Natural killer cell (primary cell): ENCODE results near the gene CTNS. TPM values are rescaled to one million over a fixed set of nuclear protein-coding genes. Genes with fewer than 3 reads are reported as not detected.
A peak's percentile ranks its signal among the peaks of the same experiment; 100 is the strongest.

Source experiments
- ATAC-seq, 3 donors: fragments of 150-1000 bp in 2 of 3; fragments of 200-7000 bp in 1 of 3; cut with Tn5 transposase; 1 replicate in 1 of 3; 2 replicates in 2 of 3; pipeline ENCODE4 v1.10.0; 2021; ENCODE audit warnings: mild to moderate bottlenecking in 2 of 3, moderate library complexity in 2 of 3
- DNase-seq, 2 donors: peaks; one replicate each; pipeline versions ENCODE4 v3.0.0 to v3.0.0-alpha.2; 2013 to 2021; ENCODE audit warnings: mixed read lengths in 1 of 2
- H3K27ac ChIP-seq: one replicate; pipeline ENCODE4 v1.5.1; 2013; ENCODE audit warnings: mild to moderate bottlenecking, low read length
- H3K27me3 ChIP-seq: one replicate; pipeline ENCODE4 v1.6.1; 2013; ENCODE audit warnings: low read length; ENCODE audit not compliant: control insufficient read depth, insufficient read depth
- H3K36me3 ChIP-seq: one replicate; pipeline ENCODE4 v1.6.1; 2013; ENCODE audit warnings: low read length; ENCODE audit not compliant: control insufficient read depth, insufficient read depth
- H3K4me1 ChIP-seq: one replicate; pipeline ENCODE4 v1.6.1; 2013; ENCODE audit warnings: low read length; ENCODE audit not compliant: control insufficient read depth, insufficient read depth
- H3K4me3 ChIP-seq: one replicate; pipeline ENCODE4 v1.5.1; 2013; ENCODE audit warnings: low read length
- H3K9me3 ChIP-seq: one replicate; pipeline ENCODE4 v1.6.1; 2013; ENCODE audit warnings: low read length; ENCODE audit not compliant: control insufficient read depth, insufficient read depth
- H3K27ac Mint-ChIP-seq, 2 donors: one replicate each; pipeline ENCODE4 v1.8.0; 2022; ENCODE audit warnings: mild to moderate bottlenecking in 2 of 2, mixed read lengths in 2 of 2, moderate library complexity in 1 of 2
- H3K27me3 Mint-ChIP-seq, 2 donors: one replicate each; pipeline ENCODE4 v1.8.0; 2022; ENCODE audit warnings: low read depth in 2 of 2, mixed read lengths in 2 of 2
- H3K36me3 Mint-ChIP-seq: one replicate; pipeline ENCODE4 v1.8.0; 2022; ENCODE audit warnings: mixed read lengths
- H3K4me1 Mint-ChIP-seq, 2 donors: one replicate each; pipeline ENCODE4 v1.8.0; 2022; ENCODE audit warnings: mixed read lengths in 2 of 2
- H3K4me3 Mint-ChIP-seq: one replicate; pipeline ENCODE4 v1.8.0; 2022; ENCODE audit warnings: mild to moderate bottlenecking, moderate library complexity, mixed read lengths
- H3K9me3 Mint-ChIP-seq, 2 donors: one replicate each; pipeline ENCODE4 v1.8.0; 2022; ENCODE audit warnings: mixed read lengths in 2 of 2
- whole genome bisulfite sequencing: methylation state at CpG from one replicate; pipeline ENCODE4 v1.1.7; 2013; ENCODE audit warnings: missing lambda C conversion rate; ENCODE audit not compliant: insufficient coverage; 5-methylcytosine and 5-hydroxymethylcytosine counted together
- intact Hi-C: fragments of 100-400 bp; cut with micrococcal nuclease; formaldehyde crosslinking; loops from one replicate; pipeline ENCODE4 v1.14.2; 2022
- total RNA-seq, 4 donors: library from RNA; stranded (reverse); fragments of 120-200 nt in 1 of 4; gene quantifications; one replicate each; pipeline versions ENCODE4 v1.2.3 to v1.2.4, GENCODE V29; 2013 to 2022
- TF ChIP-seq, protein P1 (sequence below): fragments of 200-600 bp; IDR thresholded peaks from one replicate; pipeline ENCODE4 v1.8.0; 2022; ENCODE audit warnings: antibody characterized with exemption

Gene CTNS
- total RNA-seq, 3 donors from 2014 or later (not counting 1 experiment from before 2014, with no cell fraction given): 7.6 to 24.2 (median 9.6) TPM

- Mint-ChIP-seq H3K9me3 (no peaks in the 10 kb centered on the region), H3K27me3 (no peaks in the 10 kb centered on the region), H3K4me1 (peaks cover 33 to 44% of the 10 kb centered on the region in 2 donors), H3K36me3 (no peaks in the 10 kb centered on the region), H3K27ac (no peak overlapping the region), H3K4me3 (no peak overlapping the region)
- WGBS: 54% methylated on average over 3 of the region's 3 CpGs
- no peak overlapping the region for H3K4me3 ChIP-seq
- H3K27ac ChIP-seq: no peak overlapping the region
- ATAC-seq (no peak), DNase-seq (no peak)
- no peaks in the 10 kb centered on the region for H3K36me3 ChIP-seq
- intact Hi-C loops: no loop called here
- TF ChIP-seq, protein P1, sequence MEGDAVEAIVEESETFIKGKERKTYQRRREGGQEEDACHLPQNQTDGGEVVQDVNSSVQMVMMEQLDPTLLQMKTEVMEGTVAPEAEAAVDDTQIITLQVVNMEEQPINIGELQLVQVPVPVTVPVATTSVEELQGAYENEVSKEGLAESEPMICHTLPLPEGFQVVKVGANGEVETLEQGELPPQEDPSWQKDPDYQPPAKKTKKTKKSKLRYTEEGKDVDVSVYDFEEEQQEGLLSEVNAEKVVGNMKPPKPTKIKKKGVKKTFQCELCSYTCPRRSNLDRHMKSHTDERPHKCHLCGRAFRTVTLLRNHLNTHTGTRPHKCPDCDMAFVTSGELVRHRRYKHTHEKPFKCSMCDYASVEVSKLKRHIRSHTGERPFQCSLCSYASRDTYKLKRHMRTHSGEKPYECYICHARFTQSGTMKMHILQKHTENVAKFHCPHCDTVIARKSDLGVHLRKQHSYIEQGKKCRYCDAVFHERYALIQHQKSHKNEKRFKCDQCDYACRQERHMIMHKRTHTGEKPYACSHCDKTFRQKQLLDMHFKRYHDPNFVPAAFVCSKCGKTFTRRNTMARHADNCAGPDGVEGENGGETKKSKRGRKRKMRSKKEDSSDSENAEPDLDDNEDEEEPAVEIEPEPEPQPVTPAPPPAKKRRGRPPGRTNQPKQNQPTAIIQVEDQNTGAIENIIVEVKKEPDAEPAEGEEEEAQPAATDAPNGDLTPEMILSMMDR: no peak
- peaks cover 41% of the 10 kb centered on the region for H3K4me1 ChIP-seq
- no peaks in the 10 kb centered on the region for H3K9me3 ChIP-seq
- H3K27me3 ChIP-seq: no peaks in the 10 kb centered on the region
Observed at GRCh38 chr17:3708366-3708765, 71.8 kb downstream of the CTNS start.

DNA sequence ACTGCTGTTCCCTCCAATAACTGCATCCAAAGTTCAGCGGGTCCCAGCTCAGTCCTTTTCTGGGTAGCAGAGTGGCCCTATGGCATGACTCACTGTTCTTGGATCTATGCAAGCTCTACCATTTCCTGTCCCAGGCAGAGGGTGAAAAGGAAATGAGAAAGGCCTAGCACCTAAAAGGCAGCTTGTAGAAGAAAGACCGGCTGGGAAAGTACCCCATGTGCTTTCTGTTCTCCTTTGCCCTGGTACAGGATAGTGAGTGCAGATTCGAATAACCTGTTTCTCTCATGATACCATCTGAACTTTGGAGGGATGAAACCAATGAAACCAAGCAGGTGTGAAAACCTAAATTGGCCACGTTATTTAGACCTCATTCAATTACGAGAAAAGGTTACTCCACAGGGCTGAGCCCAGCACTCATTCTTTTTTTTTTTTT is 74.4 kb downstream of the CTNS start:
- intact Hi-C loops: loop anchor here (1.0 to 2.0 kb wide), 3 partner anchors 16 to 84 kb away; no protein-coding TSS in a partner anchor
- Histone ChIP-seq H3K27me3 (no peaks in the 10 kb centered on the region), H3K36me3 (peaks cover 14% of the 10 kb centered on the region), H3K4me3 (no peak overlapping the region), H3K4me1 (peaks cover 33% of the 10 kb centered on the region), H3K27ac (peak overlapping the region; percentile 44), H3K9me3 (no peaks in the 10 kb centered on the region)
- peak; percentile 93 to 95 (median 93) for ATAC-seq
- Mint-ChIP-seq H3K4me1 (peaks cover 25 to 36% of the 10 kb centered on the region in 2 donors), H3K4me3 (peak overlapping the region; percentile 67), H3K27me3 (no peaks in the 10 kb centered on the region), H3K36me3 (peaks cover 10% of the 10 kb centered on the region), H3K27ac (peak overlapping the region; percentile 71 to 77), H3K9me3 (no peaks in the 10 kb centered on the region)
- TF ChIP-seq, protein P1: no peak
- 0% methylated on average over 5 of the region's 5 CpGs for WGBS
- peak in 1 of 2 donors; percentile 94 for DNase-seq

Other genes with a start within 250 kb of the CTNS start
- gene OR1E1, start 238.3 kb upstream of the CTNS start, total RNA-seq: not detected
- gene OR3A3, start 225.4 kb upstream of the CTNS start, total RNA-seq: not detected
- not detected for gene OR1E2, start 202.9 kb upstream of the CTNS start, total RNA-seq
- gene SPATA22, start 164.9 kb upstream of the CTNS start, total RNA-seq: 1 to 10 TPM in 1 of 3 donors, not detected in 2; 1.3 TPM
- not detected for gene ASPA, start 160.8 kb upstream of the CTNS start, total RNA-seq
- 10 to 100 TPM in 1 of 3 donors, 1 to 10 TPM in 2; 5.6 to 10.3 (median 7.6) TPM for gene TRPV3, start 78.9 kb upstream of the CTNS start, total RNA-seq
- gene TRPV1, start 27.3 kb upstream of the CTNS start, total RNA-seq: 1 to 10 TPM; 3.2 to 4.5 (median 4.2) TPM
- gene SHPK, start 510 bp upstream of the CTNS start, total RNA-seq: 1 to 10 TPM; 5.8 to 9.3 (median 8.9) TPM
- 10 to 100 TPM; 15.1 to 17.0 (median 16.3) TPM for gene TAX1BP3, start 31.8 kb downstream of the CTNS start, total RNA-seq
- 10 to 100 TPM; 29.3 to 34.7 (median 32.1) TPM for gene EMC6, start 32.1 kb downstream of the CTNS start, total RNA-seq
- gene P2RX5, start 59.4 kb downstream of the CTNS start, total RNA-seq: 10 to 100 TPM in 1 of 3 donors, 1 to 10 TPM in 2; 7.8 to 15.4 (median 9.2) TPM
- gene HASPIN, start 87.1 kb downstream of the CTNS start, total RNA-seq: under 1 TPM; 0.33 to 0.79 (median 0.70) TPM
- gene ITGAE, start 164.4 kb downstream of the CTNS start, total RNA-seq: 10 to 100 TPM; 12.8 to 13.8 (median 13.8) TPM
- gene NCBP3, start 209.5 kb downstream of the CTNS start, total RNA-seq: 10 to 100 TPM; 55.9 to 60.7 (median 58.1) TPM